Breast epithelium (tissue), 3 donors: ENCODE measurements around the gene STYK1.

Experiments used
- POLR2A ChIP-seq: fragments of 450-650 bp; IDR thresholded peaks from one replicate; pipeline ENCODE4 v1.6.1; 2016; ENCODE audit warnings: antibody characterized with exemption, mild to moderate bottlenecking, moderate library complexity
- TF ChIP-seq, protein P1 (sequence below), 3 donors: fragments of 450-650 bp; IDR thresholded peaks; one replicate each; pipeline ENCODE4 v1.5.1; 2016 to 2017; ENCODE audit warnings: antibody characterized with exemption in 3 of 3, mild to moderate bottlenecking in 3 of 3, moderate library complexity in 3 of 3

GRCh38 chr12:10624605-10625004 lies 49.2 kb downstream of the STYK1 start:
- TF ChIP-seq, protein P1, sequence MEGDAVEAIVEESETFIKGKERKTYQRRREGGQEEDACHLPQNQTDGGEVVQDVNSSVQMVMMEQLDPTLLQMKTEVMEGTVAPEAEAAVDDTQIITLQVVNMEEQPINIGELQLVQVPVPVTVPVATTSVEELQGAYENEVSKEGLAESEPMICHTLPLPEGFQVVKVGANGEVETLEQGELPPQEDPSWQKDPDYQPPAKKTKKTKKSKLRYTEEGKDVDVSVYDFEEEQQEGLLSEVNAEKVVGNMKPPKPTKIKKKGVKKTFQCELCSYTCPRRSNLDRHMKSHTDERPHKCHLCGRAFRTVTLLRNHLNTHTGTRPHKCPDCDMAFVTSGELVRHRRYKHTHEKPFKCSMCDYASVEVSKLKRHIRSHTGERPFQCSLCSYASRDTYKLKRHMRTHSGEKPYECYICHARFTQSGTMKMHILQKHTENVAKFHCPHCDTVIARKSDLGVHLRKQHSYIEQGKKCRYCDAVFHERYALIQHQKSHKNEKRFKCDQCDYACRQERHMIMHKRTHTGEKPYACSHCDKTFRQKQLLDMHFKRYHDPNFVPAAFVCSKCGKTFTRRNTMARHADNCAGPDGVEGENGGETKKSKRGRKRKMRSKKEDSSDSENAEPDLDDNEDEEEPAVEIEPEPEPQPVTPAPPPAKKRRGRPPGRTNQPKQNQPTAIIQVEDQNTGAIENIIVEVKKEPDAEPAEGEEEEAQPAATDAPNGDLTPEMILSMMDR (IDR thresholded peaks at IDR 0.05), result no peak
- no peak for TF ChIP-seq POLR2A
